Fibroblast of pulmonary artery (primary cell): ENCODE measurements around the gene RAB5A.
"Not testable (repeated sequence)": the region's sequence is repeated elsewhere in the genome, so short reads cannot be mapped to it uniquely, and the experiment has no call there.

Source experiments
- DNase-seq: peaks from one replicate; pipeline ENCODE4 v3.0.0-alpha.2; 2010; ENCODE audit warnings: low read depth
- H3K4me3 ChIP-seq: replicated peaks from 2 replicates; pipeline ENCODE4 v1.5.1; 2011; ENCODE audit warnings: low read depth, mild to moderate bottlenecking, control low read depth, low read length, moderate library complexity
- TF ChIP-seq, protein P1 (sequence below): IDR thresholded peaks from 2 replicates; pipeline ENCODE4 v1.5.1; 2011; ENCODE audit warnings: mild to moderate bottlenecking, control low read depth, low read length, inconsistent platforms; ENCODE audit errors: missing control alignments

Gene RAB5A

GRCh38 chr3:19947549-19948225 lies 790 bp downstream of the RAB5A start:
- TF ChIP-seq, protein P1, sequence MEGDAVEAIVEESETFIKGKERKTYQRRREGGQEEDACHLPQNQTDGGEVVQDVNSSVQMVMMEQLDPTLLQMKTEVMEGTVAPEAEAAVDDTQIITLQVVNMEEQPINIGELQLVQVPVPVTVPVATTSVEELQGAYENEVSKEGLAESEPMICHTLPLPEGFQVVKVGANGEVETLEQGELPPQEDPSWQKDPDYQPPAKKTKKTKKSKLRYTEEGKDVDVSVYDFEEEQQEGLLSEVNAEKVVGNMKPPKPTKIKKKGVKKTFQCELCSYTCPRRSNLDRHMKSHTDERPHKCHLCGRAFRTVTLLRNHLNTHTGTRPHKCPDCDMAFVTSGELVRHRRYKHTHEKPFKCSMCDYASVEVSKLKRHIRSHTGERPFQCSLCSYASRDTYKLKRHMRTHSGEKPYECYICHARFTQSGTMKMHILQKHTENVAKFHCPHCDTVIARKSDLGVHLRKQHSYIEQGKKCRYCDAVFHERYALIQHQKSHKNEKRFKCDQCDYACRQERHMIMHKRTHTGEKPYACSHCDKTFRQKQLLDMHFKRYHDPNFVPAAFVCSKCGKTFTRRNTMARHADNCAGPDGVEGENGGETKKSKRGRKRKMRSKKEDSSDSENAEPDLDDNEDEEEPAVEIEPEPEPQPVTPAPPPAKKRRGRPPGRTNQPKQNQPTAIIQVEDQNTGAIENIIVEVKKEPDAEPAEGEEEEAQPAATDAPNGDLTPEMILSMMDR, result no peak
- H3K4me3 ChIP-seq, result peak overlapping the region; percentile 96
- DNase-seq, result peak; percentile 30

- TF ChIP-seq, protein P1, result no peak
- H3K4me3 ChIP-seq, result peak overlapping the region; percentile 96
- no peak for DNase-seq
These were observed 1.3 kb downstream of the RAB5A start for GRCh38 chr3:19948226-19948591.

DNA sequence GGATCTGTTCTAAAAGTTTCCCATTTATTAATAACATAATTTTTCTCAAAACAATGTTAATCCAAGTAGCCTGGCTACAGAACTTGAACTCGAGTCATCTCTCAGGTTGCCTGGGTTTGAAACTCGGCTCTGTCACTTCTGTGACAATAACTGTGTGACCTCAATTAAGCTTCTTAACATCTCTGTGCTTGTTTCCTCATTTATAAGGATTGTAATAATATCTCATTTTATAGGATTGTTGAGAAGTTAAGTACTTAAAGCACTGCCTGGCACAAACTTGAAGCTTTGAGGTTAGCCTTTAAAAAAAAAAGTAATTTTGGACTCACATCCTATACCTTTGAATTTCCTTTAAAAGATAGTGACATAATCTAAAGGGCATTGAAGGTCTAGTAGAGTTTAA lies 3.4 kb downstream of the RAB5A start:
- no peak for DNase-seq

GRCh38 chr3:19954676-19955075 lies 7.8 kb downstream of the RAB5A start:
- TF ChIP-seq, protein P1, result no peak
- no peak for DNase-seq
- no peak overlapping the region for H3K4me3 ChIP-seq

More for the DNA sequence above, 3.4 kb downstream of the RAB5A start:
- TF ChIP-seq, protein P1, result no peak
- H3K4me3 ChIP-seq, result no peak overlapping the region

DNA sequence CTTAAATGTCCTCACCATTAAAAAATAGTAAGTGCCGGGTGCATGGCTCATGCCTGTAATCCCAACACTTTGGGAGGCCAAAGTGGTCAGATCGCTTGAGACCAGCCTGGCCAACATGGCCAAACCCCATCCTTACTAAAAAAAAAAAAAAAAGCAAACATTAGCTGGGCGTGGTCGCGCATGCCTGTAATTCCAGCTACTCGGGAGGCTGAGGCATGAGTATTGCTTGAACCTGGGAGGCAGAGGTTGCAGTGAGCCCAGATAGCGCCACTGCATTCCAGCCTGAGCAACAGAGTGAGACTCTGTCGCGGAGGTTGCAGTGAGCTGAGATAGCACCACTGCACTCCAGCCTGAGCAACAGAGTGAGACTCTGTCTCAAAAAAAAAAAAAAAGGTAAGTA lies 10.5 kb downstream of the RAB5A start:
- H3K4me3 ChIP-seq, DNase-seq: not testable (repeated sequence)

- DNase-seq, result no peak
- TF ChIP-seq, protein P1, result no peak
- no peak overlapping the region for H3K4me3 ChIP-seq
These were observed 12.6 kb downstream of the RAB5A start for GRCh38 chr3:19959505-19959904.

- TF ChIP-seq, protein P1, result no peak
- DNase-seq, result no peak
- no peak overlapping the region for H3K4me3 ChIP-seq
These were observed 13.8 kb downstream of the RAB5A start for GRCh38 chr3:19960696-19961095.

DNA sequence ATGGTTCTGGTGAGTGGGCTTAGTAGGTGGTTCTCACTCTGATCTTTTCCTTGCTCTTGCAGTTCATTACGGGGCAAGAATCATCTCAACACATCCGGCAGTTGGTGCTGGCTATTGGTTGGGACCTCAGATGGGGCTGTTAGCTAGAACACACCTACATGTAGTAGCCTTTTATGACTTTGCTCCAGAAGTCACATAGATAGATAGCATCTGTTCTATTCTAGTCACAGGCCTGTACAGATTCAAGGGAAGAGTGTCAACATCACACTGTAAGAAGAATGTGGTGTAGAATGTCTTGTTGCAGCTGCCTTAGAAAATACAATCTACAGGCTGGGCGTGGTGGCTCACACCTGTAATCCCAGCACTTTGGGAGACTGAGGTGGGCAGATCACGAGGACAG lies 15.1 kb downstream of the RAB5A start:
- TF ChIP-seq, protein P1, result no peak
- H3K4me3 ChIP-seq, result no peak overlapping the region
- DNase-seq, result no peak
